AG04449 (cell line): ENCODE data around the gene ZFPM1.

Experiments
- CTCF ChIA-PET: fragments of 350-600 bp; formaldehyde crosslinking; extraction: SDS; loops from one replicate; lab custom pipeline; 2021; ENCODE audit warnings: antibody characterized with exemption; lab: Yijun Ruan, JAX
- POLR2A ChIA-PET: fragments of 400-600, 350-600 bp; formaldehyde crosslinking; extraction: SDS; loops from one replicate; lab custom pipeline; 2020; ENCODE audit warnings: antibody characterized with exemption, inconsistent platforms; lab: Yijun Ruan, JAX
- DNase-seq: peaks from one replicate; pipeline ENCODE4 v3.0.0-alpha.2; 2010; ENCODE audit warnings: low read depth, low spot score
- H3K4me3 ChIP-seq: 2 replicates; pipeline ENCODE4 v1.5.1; 2011; ENCODE audit warnings: low read depth, mild to moderate bottlenecking, control low read depth, low read length
- TF ChIP-seq, protein P1 (sequence below): IDR thresholded peaks from one replicate; pipeline ENCODE4 v1.5.1; 2011; ENCODE audit warnings: mild to moderate bottlenecking, moderate library complexity, low read length, control low read depth, inconsistent platforms; ENCODE audit not compliant: insufficient read depth; ENCODE audit errors: missing control alignments

Gene ZFPM1

DNA sequence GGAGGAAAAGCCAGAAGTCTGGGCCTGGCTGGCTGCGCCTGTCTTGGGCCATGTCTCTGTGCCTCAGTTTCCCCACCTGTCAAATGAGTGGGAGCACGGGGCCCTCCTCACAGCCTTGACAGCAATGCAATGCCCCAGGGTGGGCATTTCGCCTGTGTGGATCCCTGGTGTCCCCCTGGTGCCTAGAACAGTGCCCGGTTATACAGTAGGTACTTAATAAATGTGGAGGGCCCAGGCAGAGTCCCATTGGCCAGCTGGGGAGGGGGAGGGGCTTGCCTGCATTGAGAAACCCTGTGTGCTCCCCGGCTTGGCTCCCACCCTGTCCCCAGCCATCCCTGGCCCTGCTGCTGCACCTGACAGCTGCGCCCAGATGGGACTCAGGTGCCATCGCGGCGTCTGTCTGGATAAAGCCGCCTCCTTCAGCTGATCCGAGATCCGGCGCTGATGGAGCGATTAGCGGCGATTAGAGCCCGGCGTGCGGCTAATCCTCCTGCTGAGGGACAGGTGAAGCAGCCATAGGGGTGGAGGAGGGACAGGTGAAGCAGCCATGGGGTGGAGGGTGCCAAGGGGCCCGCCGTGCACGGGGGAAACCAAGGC is 12.4 kb downstream of the ZFPM1 start:
- ChIA-PET CTCF (no interaction called here), POLR2A (no interaction called here)
- TF ChIP-seq, protein P1, sequence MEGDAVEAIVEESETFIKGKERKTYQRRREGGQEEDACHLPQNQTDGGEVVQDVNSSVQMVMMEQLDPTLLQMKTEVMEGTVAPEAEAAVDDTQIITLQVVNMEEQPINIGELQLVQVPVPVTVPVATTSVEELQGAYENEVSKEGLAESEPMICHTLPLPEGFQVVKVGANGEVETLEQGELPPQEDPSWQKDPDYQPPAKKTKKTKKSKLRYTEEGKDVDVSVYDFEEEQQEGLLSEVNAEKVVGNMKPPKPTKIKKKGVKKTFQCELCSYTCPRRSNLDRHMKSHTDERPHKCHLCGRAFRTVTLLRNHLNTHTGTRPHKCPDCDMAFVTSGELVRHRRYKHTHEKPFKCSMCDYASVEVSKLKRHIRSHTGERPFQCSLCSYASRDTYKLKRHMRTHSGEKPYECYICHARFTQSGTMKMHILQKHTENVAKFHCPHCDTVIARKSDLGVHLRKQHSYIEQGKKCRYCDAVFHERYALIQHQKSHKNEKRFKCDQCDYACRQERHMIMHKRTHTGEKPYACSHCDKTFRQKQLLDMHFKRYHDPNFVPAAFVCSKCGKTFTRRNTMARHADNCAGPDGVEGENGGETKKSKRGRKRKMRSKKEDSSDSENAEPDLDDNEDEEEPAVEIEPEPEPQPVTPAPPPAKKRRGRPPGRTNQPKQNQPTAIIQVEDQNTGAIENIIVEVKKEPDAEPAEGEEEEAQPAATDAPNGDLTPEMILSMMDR: no peak
- no peak for DNase-seq
- no peak overlapping the region for H3K4me3 ChIP-seq

DNA sequence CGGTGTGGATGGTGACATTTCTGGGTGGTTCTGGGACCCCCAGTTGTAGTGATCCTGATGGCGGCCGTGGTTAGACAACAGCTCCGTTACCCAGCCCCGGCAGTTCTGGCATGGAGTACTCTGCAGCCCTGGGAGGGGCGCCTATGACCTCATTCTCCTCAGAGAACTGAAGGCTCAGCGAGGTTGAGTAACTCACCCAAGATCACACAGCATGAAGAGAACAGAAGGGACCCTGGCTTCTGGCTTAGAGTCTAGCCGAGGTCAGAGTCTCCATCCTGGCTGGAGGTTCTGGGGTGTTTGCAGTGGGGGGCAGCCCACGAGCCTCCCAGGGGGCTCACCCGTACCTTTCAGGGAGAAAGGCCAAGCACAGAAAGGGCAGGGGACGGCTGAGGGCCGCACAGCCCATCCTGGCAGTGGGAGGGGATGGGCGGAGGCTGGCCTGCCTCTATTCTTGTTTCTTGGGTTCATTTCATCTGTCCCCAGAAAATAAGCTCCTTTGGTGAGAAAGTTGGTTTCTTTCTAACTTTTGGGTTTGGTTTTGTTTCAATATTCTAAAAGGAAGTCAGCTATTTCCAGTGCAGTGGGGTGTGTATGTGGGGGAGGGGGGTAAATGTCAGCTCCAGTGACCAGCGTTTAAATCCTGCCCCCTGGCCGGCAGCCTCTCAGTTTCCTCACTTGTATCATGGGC is 13.2 kb downstream of the ZFPM1 start:
- TF ChIP-seq, protein P1: no peak
- no peak overlapping the region for H3K4me3 ChIP-seq
- DNase-seq: no peak
- POLR2A ChIA-PET: no interaction called here
- CTCF ChIA-PET: interaction anchor here (1.1 kb wide), 1 partner anchor 11 kb away, joined by 3 read pairs; no protein-coding TSS in a partner anchor

DNA sequence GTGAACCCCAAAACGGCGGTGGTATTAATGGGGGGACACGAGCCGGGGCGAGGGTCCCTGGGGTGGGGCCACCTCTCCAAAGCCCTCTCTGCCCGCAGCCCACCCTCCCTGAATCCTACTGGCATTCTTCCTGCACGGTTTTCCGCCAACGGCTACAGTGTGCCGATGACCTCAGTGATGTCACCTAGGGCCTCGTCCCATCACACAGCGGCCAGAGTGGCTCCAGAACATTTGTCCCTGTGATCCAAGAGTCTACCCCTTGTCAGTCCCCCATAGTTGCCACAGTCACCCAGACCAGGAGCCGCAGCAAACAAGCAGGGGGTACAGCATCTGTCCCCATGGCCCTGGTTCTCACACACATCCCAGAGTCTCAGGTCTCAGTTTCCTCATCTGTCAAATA is 13.9 kb downstream of the ZFPM1 start:
- TF ChIP-seq, protein P1: no peak
- CTCF ChIA-PET: interaction anchor here (1.1 kb wide), 1 partner anchor 11 kb away, joined by 3 read pairs; no protein-coding TSS in a partner anchor
- POLR2A ChIA-PET: no interaction called here
- H3K4me3 ChIP-seq: no peak overlapping the region
- DNase-seq: no peak

DNA sequence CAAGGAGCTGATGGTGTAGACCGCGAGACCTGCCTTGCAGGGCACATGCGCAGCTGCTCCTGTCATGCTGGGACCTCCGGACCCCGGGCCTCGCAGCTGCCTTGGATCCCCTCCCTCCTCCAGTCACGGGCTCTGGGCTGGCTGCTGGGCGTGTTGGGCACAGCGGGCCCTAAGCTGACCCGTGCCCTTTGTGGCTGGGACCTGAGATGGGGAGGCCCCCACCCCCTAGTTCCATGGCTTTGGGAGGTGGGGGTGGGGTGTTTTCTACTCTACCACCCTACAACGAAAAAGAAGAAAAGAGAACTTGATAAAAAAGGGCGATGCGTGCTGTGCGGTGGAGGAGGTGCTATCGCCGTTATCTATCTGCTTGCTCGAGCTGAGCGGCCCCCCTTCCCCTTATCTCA is 14.5 kb downstream of the ZFPM1 start:
- DNase-seq: no peak
- CTCF ChIA-PET: no interaction called here
- H3K4me3 ChIP-seq: no peak overlapping the region
- POLR2A ChIA-PET: no interaction called here
- TF ChIP-seq, protein P1: no peak

DNA sequence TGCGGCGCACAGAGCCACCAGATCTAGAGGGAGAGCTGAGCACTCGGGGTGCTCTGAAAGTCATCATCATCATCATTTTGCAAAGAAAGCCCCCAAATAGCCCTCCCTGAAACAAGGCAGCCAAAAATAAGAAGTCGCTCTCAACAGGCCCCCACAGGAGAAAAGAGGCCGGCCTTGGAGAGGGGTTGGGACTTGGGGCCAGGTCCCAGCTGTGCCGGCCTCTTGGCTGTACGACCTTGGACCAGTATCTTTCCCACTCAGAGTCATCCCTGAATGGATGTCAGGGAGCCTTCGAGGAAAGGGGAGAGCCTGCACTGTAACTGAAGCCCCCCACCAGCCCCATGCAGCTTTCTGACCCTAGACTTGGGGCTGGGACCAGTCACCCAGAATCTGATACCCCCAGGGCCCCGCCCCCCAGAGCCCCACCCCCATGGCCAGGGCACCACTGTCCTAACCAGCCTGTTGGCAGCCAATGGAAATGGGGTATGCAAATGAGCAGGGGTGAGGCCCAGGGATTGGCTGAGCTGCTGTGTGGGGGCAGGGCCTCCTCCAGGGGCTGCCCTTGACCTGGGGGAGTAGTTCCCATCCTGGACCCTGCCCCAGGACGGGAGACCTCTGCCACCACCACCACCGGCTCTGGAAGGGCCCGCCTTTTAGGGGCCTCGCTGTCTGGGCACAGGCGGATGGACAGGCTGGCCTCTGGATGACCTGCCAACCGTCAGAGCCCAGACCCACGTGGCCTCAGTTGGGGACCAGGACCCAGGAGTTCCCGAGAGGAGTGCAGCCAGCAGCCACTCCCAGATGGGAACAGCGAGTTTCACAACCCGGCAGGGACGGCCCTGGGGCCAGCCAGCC is 15.4 kb downstream of the ZFPM1 start:
- ChIA-PET CTCF (interaction anchor here (0.8 kb wide), 1 partner anchor 92 kb away, joined by 3 read pairs; no protein-coding TSS in a partner anchor), POLR2A (no interaction called here)
- DNase-seq: no peak
- no peak overlapping the region for H3K4me3 ChIP-seq
- TF ChIP-seq, protein P1: no peak
